GM10266 (cell line): ENCODE data around the gene ZNF692.
A peak's percentile ranks its signal among the peaks of the same experiment; 100 is the strongest.
"Not testable (repeated sequence)": the region's sequence is repeated elsewhere in the genome, so short reads cannot be mapped to it uniquely, and the experiment has no call there.

Experiments used
- DNase-seq: peaks from one replicate; pipeline ENCODE4 v3.0.0; 2012; ENCODE audit errors: extremely low spot score
- CTCF ChIP-seq: IDR thresholded peaks from 2 replicates; pipeline ENCODE4 v1.5.1; 2012; ENCODE audit warnings: mild to moderate bottlenecking, low read depth; ENCODE audit not compliant: control insufficient read depth, insufficient read depth; ENCODE audit errors: missing control alignments

The ZNF692 gene

GRCh38 chr1:248840946-248841345 is 17.9 kb downstream of the ZNF692 start:
- DNase-seq: no peak
- TF ChIP-seq CTCF: no peak

GRCh38 chr1:248839168-248839555 is 19.7 kb downstream of the ZNF692 start:
- TF ChIP-seq CTCF: no peak
- no peak for DNase-seq

GRCh38 chr1:248838357-248839167 is 20.3 kb downstream of the ZNF692 start:
- TF ChIP-seq CTCF: no peak
- peak; percentile 86 for DNase-seq

GRCh38 chr1:248837781-248838356 is 21.0 kb downstream of the ZNF692 start, which contains the start of gene ZNF672:
ZNF672 (plus strand) TSS chr1:248838224; CDS start chr1:248847275, 9,051 bp downstream.
- TF ChIP-seq CTCF: no peak
- peak; percentile 97 for DNase-seq

- no peak for TF ChIP-seq CTCF
- no peak for DNase-seq
These were observed 21.7 kb downstream of the ZNF692 start for GRCh38 chr1:248837045-248837780.

- no peak for TF ChIP-seq CTCF
These were observed 24.4 kb downstream of the ZNF692 start for GRCh38 chr1:248834343-248834940.

GRCh38 chr1:248831842-248832241 is 27.0 kb downstream of the ZNF692 start:
- TF ChIP-seq CTCF: no peak
- DNase-seq: no peak

More at GRCh38 chr1:248834343-248834940, 24.4 kb downstream of the ZNF692 start:
- no peak for DNase-seq

GRCh38 chr1:248830718-248831017 is 28.2 kb downstream of the ZNF692 start:
- DNase-seq: not testable (repeated sequence)
